GM19467 (cell line): Measurements from ENCODE around the gene SGCD.
"Not testable (repeated sequence)": the region's sequence is repeated elsewhere in the genome, so short reads cannot be mapped to it uniquely, and the experiment has no call there.

Experiments
- ATAC-seq: cut with Tn5 transposase; IDR thresholded peaks from one replicate; pipeline ENCODE4 v1.9.1; 2021; ENCODE audit warnings: mild to moderate bottlenecking, moderate library complexity; ENCODE audit not compliant: unreplicated experiment

The SGCD gene

DNA sequence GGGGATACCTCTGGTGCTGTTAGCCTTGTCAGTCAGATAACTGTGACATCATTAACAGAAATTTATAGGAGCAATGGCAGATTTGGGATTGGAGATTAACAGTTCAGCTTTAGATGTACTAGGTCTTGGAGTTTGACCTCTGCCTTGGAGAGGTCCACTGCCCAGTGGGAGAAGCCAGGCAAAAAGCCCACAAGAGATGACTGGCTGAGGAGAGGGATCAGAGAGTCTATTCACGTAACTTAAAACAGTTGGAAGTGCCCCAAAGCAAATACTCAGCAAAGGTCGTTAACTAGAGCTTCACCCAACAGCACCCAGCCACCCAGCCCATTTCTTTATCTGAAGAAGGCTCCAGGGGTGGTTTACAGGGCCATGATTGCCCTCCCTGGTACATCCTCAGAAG is 290.5 kb downstream of the SGCD start:
- ATAC-seq, result no peak

- ATAC-seq, result no peak
These were observed 291.6 kb downstream of the SGCD start for GRCh38 chr5:156618601-156619000.

DNA sequence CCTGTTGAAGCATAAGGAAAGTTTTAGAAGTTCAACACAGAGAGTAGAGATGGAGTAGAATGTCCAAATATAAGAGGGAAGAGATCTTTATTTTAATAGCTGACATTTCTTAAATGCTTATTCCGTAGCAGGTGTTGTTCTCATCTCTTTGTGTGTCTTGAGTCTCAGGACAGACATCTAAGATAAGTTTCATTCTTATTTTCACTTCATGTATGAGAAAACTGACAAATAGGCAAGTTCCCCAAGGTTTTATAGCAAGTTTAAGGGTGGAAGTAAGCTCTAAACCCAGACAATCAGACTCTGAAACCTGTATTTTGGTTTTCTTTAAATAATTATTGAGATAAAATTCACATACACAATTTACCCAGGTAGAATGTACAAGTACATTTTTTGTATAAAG is 294.8 kb downstream of the SGCD start:
- no peak for ATAC-seq

DNA sequence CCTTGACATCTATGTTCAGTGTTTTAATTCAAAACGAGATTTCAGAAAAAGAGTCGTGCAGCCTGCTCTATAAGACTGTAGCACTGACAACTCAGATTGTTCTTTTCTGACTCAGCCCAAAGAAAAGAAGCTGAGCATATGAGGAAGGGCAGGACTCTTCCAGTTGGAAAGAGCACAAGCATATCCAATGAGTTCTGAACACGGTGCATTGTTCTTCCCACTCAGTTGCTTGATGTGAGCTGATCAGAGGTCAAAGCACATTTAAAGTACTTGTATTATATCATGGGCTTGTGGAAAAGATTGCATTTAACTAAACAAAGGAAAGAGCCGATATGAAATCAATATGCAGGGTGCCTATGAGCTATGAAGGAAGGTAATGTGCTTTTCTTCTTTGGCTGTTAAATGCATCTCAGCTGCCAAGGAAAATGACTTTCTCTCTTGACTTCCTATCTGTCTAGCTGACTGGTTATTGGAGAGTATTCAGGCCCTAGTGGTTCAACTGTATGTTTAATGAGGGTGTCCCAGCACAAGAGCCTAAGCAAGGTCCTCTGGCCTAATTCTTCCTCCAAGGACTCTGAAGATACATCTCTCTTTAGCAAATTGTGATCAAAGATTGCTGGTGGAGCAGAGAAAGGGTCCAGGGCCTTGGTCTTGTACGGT is 296.5 kb downstream of the SGCD start:
- ATAC-seq, result no peak

DNA sequence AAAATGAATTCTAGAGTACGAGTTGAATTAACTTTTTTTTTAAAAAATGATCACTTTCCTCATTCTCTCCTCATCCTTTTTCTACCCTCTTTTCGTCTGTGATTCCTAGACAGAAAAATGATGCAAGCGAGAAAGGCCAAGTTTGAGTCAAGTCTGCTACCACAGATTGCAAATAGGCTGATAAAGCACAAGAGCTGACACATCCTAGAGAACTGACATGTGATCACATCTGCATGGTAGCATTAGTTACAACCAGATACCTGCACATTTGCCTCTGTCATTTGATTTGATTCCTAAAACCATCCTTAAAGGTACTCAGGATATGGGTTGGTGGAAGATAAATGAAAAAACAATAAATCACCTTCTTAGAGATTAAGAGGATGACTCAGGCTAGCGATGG is 297.7 kb downstream of the SGCD start:
- ATAC-seq, result no peak

- ATAC-seq, result no peak
These were observed 301.5 kb downstream of the SGCD start for GRCh38 chr5:156628421-156628820.

- ATAC-seq, result no peak
These were observed 304.0 kb downstream of the SGCD start for GRCh38 chr5:156631005-156631404.

- no peak for ATAC-seq
These were observed 307.3 kb downstream of the SGCD start for GRCh38 chr5:156634301-156634700.

GRCh38 chr5:156640691-156641241 is 313.8 kb downstream of the SGCD start:
- ATAC-seq, result no peak

- no peak for ATAC-seq
These were observed 314.7 kb downstream of the SGCD start for GRCh38 chr5:156641686-156642085.

DNA sequence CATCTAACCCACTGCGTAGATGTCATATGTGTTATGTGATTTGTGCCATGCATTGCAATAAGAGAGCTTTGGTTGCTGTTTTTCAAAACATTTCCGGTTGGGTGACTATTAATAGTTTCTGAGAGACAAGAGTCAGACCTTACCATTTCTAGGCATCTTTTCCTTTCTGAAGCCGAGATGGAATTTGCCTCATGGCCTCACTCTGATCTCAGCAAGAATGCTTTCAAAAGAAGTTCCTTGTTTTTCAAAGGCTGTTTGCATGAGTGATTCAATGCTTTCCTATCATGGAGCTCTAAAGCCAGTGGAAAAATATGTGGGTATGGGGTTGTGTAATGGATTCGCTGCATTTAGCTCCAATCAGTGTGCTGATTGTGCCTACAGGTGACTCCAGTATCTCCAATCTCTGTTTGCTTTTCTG is 320.1 kb downstream of the SGCD start:
- no peak for ATAC-seq

DNA sequence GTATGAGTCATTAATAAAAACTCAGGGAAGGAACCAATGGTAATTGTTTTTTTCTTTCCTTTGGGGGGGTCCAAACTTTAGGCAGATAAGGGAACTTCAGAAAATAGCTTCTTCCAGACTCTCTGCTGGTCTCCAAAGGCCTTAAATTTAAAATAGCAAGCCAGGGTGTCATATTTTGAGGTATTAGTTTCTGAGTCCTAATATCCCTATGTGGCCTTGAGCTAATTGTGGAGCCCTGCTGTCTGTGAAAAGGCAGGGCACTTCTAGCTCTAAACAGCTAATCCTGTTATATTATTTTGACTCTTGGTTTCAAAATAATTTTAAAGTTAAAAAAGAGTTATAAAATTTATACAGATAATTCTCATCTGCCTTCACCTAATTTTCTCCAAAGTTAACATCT is 327.5 kb downstream of the SGCD start:
- no peak for ATAC-seq

GRCh38 chr5:156655732-156656131 is 328.8 kb downstream of the SGCD start:
- no peak for ATAC-seq

- ATAC-seq, result not testable (repeated sequence)
These were observed 337.9 kb downstream of the SGCD start for GRCh38 chr5:156664832-156665231.

DNA sequence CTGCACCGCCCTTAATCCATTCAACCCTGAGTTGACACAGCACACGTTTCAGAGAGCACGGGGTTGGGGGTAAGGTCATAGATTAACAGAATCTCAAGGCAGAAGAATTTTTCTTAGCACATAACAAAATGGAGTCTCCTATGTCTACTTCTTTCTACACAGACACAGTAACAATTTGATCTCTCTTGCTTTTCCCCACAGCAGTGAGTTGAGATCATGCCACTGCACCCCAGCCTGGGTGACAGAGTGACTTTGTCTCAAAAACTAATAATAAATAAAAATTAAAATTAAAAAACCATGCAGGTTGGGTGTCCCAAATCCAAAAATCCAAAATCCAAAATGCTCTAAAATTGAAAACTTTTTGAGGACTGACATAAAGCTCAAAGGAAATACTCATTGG is 339.7 kb downstream of the SGCD start:
- ATAC-seq, result not testable (repeated sequence)

DNA sequence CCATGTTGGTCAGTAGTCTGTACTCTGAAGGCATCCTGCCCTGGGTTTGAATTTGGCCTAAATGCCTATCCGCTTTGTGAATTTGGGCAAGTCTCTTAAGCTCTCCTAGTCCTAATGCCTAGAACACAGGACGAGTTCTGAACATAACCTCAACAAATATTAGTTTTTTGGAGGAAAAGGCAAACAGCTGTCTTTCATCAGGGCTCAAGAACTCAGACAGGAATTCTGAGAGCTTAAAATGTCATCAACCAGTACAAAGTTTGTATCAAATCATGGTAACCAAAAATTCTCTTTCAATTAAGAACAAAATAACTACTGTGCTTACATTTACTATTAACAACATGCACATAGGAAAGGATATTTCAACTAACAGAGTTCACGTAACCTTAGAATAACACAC is 340.7 kb downstream of the SGCD start:
- ATAC-seq, result no peak

- ATAC-seq, result no peak
These were observed 342.5 kb downstream of the SGCD start for GRCh38 chr5:156669416-156669815.

DNA sequence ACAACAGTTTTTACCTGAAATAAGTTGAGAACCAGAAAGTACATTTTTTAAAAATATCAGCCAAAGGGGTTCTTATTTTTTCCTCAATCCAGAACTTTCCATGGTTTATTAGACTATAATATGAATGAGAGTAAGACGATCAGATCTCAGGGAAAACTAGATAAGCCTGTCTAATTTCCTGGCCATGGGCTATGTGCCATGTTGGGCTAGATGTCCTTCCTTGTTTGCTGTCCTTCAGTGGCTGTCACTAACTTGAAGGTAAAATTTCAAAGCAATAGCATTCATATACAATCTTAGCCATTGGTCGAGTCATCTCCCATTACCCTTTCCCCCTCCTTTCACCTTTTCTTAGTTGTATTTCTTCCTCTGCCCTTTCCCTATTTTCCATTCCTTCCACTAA is 343.7 kb downstream of the SGCD start:
- ATAC-seq, result no peak

DNA sequence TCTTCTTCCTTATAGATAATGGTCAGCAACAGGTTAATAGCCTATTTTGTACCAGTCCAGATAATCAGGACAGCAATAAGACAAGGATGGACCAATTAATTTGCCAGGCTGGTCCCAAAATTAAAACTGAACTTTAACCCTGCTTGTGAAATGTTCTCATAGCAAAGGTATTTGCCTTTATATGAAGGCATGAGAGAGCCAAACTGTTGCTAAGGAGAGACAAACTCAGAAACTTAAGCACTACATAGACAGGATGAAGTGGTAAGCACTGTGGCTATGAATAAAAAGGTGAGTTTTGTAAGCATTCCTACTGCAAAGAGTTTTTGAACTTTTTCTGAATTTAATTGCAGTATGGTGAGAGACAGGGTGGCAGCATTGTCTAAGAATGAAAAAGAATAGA is 348.4 kb downstream of the SGCD start:
- no peak for ATAC-seq

DNA sequence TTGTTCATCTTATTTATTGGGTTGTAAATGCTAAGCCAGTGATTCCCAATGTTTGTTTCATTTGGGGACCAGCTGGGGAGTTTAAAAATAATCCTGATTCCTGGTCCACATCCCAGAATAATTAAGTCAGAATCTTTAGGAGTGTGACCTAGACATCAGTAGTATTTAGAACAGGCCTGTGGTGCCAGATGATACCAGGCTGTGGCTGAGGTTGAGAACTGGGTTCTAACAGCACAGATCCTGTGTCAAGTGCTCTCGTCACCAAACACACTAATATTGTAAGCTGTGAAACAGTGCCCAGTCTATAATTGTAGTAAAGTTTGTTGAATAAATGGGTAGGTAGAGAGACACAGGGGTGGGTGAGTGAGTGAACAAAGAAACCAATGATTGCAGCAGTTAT is 351.0 kb downstream of the SGCD start:
- no peak for ATAC-seq

DNA sequence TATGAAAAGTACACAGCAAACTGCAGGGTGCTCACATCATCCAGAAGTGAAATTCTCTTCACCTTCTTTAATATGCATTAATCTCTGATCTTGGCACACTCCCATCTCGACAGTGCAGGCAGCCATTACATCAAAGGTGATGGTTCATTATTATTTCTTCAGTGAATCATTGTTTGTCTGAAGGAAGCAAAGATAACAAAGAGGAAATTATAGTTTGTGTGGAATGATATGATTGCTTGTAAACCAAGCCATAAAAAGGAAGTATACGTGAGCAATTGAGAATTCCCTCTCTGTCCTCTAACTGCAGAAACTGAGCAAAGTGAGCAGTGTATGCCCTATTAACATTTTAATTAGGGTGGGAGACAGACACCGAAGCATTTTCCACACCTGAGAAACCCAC is 351.5 kb downstream of the SGCD start:
- no peak for ATAC-seq

DNA sequence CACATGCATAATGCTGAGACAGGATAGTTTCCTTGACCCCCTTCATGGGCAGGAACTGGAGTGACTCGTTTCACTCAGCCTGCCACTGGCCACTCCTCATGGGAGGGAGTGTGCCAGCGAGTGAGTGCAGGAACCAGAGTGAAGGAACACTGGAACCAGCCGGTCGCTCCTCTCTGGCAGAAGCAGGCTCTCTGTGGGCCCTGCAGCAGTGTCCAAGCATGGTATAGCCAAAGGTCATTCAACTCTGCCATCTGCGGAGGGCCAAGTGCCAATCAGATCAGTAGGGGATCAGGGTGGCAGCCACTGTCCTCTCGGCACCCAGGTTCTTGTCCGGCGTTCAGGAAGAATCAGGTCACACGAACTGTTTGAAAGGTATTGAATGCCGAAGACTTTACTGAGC is 353.9 kb downstream of the SGCD start:
- no peak for ATAC-seq

DNA sequence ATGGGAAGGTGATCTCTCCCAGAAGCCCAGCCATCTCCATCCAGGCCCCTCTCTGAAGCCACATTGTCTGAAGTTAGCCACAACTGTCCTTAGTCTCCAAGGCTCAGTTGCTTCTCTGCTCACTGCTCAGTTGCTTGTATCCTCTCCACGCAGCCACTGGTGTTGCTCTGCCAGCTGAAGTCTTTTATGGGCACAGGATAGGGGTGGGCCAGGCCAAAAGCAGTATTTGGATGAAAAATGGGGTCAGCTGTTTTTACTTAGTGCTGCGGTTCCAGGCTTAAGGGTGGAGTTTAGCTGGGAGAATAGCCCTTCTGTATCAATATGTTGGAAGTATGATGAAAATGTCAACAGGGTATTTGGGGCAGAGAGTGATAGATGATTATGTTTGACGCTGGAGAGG is 354.3 kb downstream of the SGCD start:
- no peak for ATAC-seq
